Transverse colon (tissue), 4 donors: ENCODE data around the gene FANCE. TPM values are rescaled to one million over a fixed set of nuclear protein-coding genes. Genes with fewer than 3 reads are reported as not detected.

Source experiments
- DNase-seq: peaks from one replicate; pipeline ENCODE4 v3.0.0-alpha.2; 2019
- H3K27ac ChIP-seq, 4 donors: fragments of 200-600 bp; sonication (generic); 2 replicates each; pipeline ENCODE4 v1.5.1; 2016 to 2018; ENCODE audit warnings: inconsistent platforms in 4 of 4
- H3K27me3 ChIP-seq: fragments of 200-600 bp; sonication (generic); 2 replicates; pipeline ENCODE4 v1.5.1; 2017; ENCODE audit warnings: inconsistent platforms
- H3K36me3 ChIP-seq, 4 donors: fragments of 200-600 bp; sonication (generic); 2 replicates each; pipeline ENCODE4 v1.5.1; 2017 to 2019; ENCODE audit warnings: inconsistent platforms in 4 of 4
- H3K4me1 ChIP-seq, 4 donors: fragments of 200-600 bp; sonication (generic); 2 replicates each; pipeline ENCODE4 v1.5.1; 2017 to 2020; ENCODE audit warnings: inconsistent platforms in 4 of 4
- H3K4me3 ChIP-seq, 4 donors: fragments of 200-600 bp; sonication (generic); 1 replicate in 1 of 4; 2 replicates in 3 of 4; pipeline versions ENCODE4 v1.5.1 to v1.6.1; 2017 to 2019; ENCODE audit warnings: inconsistent platforms in 4 of 4
- H3K9me3 ChIP-seq, 2 donors: fragments of 200-600 bp; sonication (generic); 2 replicates each; pipeline ENCODE4 v1.5.1; 2017 to 2019; ENCODE audit warnings: inconsistent platforms in 2 of 2
- CTCF ChIP-seq, 5 experiments: fragments of 200-600 bp in 3 of 5; fragments of 450-650 bp in 2 of 5; sonication (generic) in 3 of 5; IDR thresholded peaks; 1 replicate in 2 of 5; 2 replicates in 3 of 5; pipeline ENCODE4 v1.5.1; 2016 to 2017; ENCODE audit warnings: antibody characterized with exemption in 5 of 5, inconsistent platforms in 3 of 5, mild to moderate bottlenecking in 2 of 5, moderate library complexity in 1 of 5
- EP300 ChIP-seq: sonication (generic); formaldehyde crosslinking; IDR thresholded peaks from one replicate; pipeline ENCODE4 v1.6.1; 2017; ENCODE audit warnings: antibody characterized with exemption, low read depth
- POLR2A ChIP-seq: fragments of 450-650 bp; IDR thresholded peaks from one replicate; pipeline ENCODE4 v1.6.1; 2016; ENCODE audit warnings: antibody characterized with exemption, mild to moderate bottlenecking, moderate library complexity
- POLR2AphosphoS5 ChIP-seq, 3 donors: sonication (generic); formaldehyde crosslinking; IDR thresholded peaks; one replicate each; pipeline ENCODE4 v1.6.1; 2016; ENCODE audit warnings: antibody characterized with exemption in 3 of 3
- WGBS, 2 donors: methylation state at CpG; one replicate each; pipeline ENCODE4 v1.1.5; 2018; ENCODE audit warnings: low coverage in 1 of 2; 5-methylcytosine and 5-hydroxymethylcytosine counted together
- in situ Hi-C, 4 donors: fragments of 200-750 bp; cut with MboI; loops; one replicate each; pipeline versions ENCODE4 v1.15.0 to v1.15.1; 2017; ENCODE audit warnings: low sequenced_read_pairs in 3 of 4, low pct_ligation_motif_present in 1 of 4, low pct_unique_long_range_greater_than_20kb in 1 of 4
- intact Hi-C: fragments of 100-400 bp; cut with DNase I; formaldehyde crosslinking; loops from one replicate; pipeline ENCODE4 v1.15.1; 2023; ENCODE audit warnings: low total_unique reads
- total RNA-seq, 4 donors: library from RNA; depleted of rRNA; stranded (reverse); fragments of >200 nt; gene quantifications; one replicate each; pipeline ENCODE4 v1.1.0, GENCODE V29; 2016

Gene FANCE
- total RNA-seq, 4 donors from 2014 or later = 0.75 to 30.8 (median 3.8) TPM

GRCh38 chr6:35409245-35409644, 42.9 kb upstream of the FANCE start:
- TF ChIP-seq POLR2A (no peak), CTCF (IDR thresholded peaks at IDR 0.05) (no peak), POLR2AphosphoS5 (IDR thresholded peaks at IDR 0.05) (no peak), EP300 (no peak)
- intact Hi-C loops (no loop called here), in situ Hi-C loops (no loop called here)
- no peak overlapping the region for H3K4me3 ChIP-seq
- no peaks in the 10 kb centered on the region for H3K4me1 ChIP-seq
- WGBS, 2 donors = 90 to 92% methylated on average over 2 to 5 of the region's 5 CpGs
- H3K27me3 ChIP-seq = no peaks in the 10 kb centered on the region
- no peak overlapping the region for H3K27ac ChIP-seq
- DNase-seq = no peak
- H3K9me3 ChIP-seq = no peaks in the 10 kb centered on the region
- H3K36me3 ChIP-seq = peaks cover 0 to 5% (median 0%) of the 10 kb centered on the region in 4 donors

GRCh38 chr6:35410131-35410530, 42.0 kb upstream of the FANCE start:
- in situ Hi-C loops (no loop called here), intact Hi-C loops (loop anchor here (10.0 kb wide), 1 partner anchor 55 kb away; no protein-coding TSS in a partner anchor)
- TF ChIP-seq POLR2A (no peak), CTCF (IDR thresholded peaks at IDR 0.05) (no peak), POLR2AphosphoS5 (IDR thresholded peaks at IDR 0.05) (no peak), EP300 (no peak)
- no peak overlapping the region for H3K4me3 ChIP-seq
- H3K27ac ChIP-seq = no peak overlapping the region
- H3K36me3 ChIP-seq = peaks cover 0 to 5% (median 0%) of the 10 kb centered on the region in 4 donors
- 61% methylated on average over 3 of the region's 3 CpGs; no CpG with 5 or more reads in 1 of the 2 donors for WGBS, 2 donors
- no peaks in the 10 kb centered on the region for H3K9me3 ChIP-seq
- H3K27me3 ChIP-seq = no peaks in the 10 kb centered on the region
- H3K4me1 ChIP-seq = peaks cover 5 to 9% (median 7%) of the 10 kb centered on the region in 4 donors
- DNase-seq = no peak

- no peak for DNase-seq
- no peaks in the 10 kb centered on the region for H3K9me3 ChIP-seq
- H3K27ac ChIP-seq = no peak overlapping the region
- no peak overlapping the region for H3K4me3 ChIP-seq
- WGBS, 2 donors = 83 to 84% methylated on average over 6 to 8 of the region's 9 CpGs
- H3K36me3 ChIP-seq = peaks cover 0 to 5% (median 0%) of the 10 kb centered on the region in 4 donors
- H3K27me3 ChIP-seq = no peaks in the 10 kb centered on the region
- intact Hi-C loops (loop anchor here (10.0 kb wide), 1 partner anchor 56 kb away; no protein-coding TSS in a partner anchor), in situ Hi-C loops (no loop called here)
- TF ChIP-seq POLR2AphosphoS5 (IDR thresholded peaks at IDR 0.05) = no peak
- no peak for TF ChIP-seq EP300
- no peak for TF ChIP-seq CTCF (IDR thresholded peaks at IDR 0.05)
- TF ChIP-seq POLR2A = no peak
- H3K4me1 ChIP-seq = peaks cover 6 to 14% (median 10%) of the 10 kb centered on the region in 4 donors
Measured at GRCh38 chr6:35411066-35411465, 41.1 kb upstream of the FANCE start.

- WGBS, 2 donors = 94% methylated on average over 8 of the region's 8 CpGs; no CpG with 5 or more reads in 1 of the 2 donors
- Histone ChIP-seq H3K9me3 (no peaks in the 10 kb centered on the region), H3K36me3 (peaks cover 0 to 11% (median 0%) of the 10 kb centered on the region in 4 donors), H3K27ac (no peak overlapping the region), H3K4me1 (peaks cover 6 to 14% (median 10%) of the 10 kb centered on the region in 4 donors), H3K4me3 (no peak overlapping the region), H3K27me3 (no peaks in the 10 kb centered on the region)
- TF ChIP-seq EP300 (no peak), POLR2A (no peak), POLR2AphosphoS5 (IDR thresholded peaks at IDR 0.05) (no peak), CTCF (IDR thresholded peaks at IDR 0.05) (no peak)
- DNase-seq = no peak
- in situ Hi-C loops = no loop called here
- intact Hi-C loops = loop anchor here (10.0 kb wide), 1 partner anchor 57 kb away; no protein-coding TSS in a partner anchor
Measured at GRCh38 chr6:35412102-35412501, 40.0 kb upstream of the FANCE start.
